Caco-2 (cell line): ENCODE results near the gene CCR8. TPM values are rescaled to one million over a fixed set of nuclear protein-coding genes. Genes with fewer than 3 reads are reported as not detected.
A peak's percentile ranks its signal among the peaks of the same experiment; 100 is the strongest.

Source experiments
- BruUV-seq: library from RNA; stranded (reverse); fragments of 400-500 nt; replicated peaks from 2 replicates; lab custom pipeline; 2021; lab: Mats Ljungman, UMichigan
- CTCF ChIA-PET: fragments of 300-600 bp; sonication (Branson Sonifier 250); formaldehyde crosslinking; loops from one replicate; lab custom pipeline; 2022; ENCODE audit warnings: antibody characterized with exemption; lab: Charles Lee
- POLR2A ChIA-PET: fragments of 300-600 bp; sonication (Branson Sonifier 250); formaldehyde crosslinking; loops from one replicate; lab custom pipeline; 2022; ENCODE audit warnings: antibody characterized with exemption; lab: Charles Lee
- DNase-seq, 2 experiments: peaks; one replicate each; pipeline versions ENCODE4 v3.0.0 to v3.0.0-alpha.2; 2020 to 2022
- H3K27me3 ChIP-seq: replicated peaks from 2 replicates; pipeline ENCODE4 v1.6.0; 2011; ENCODE audit warnings: low read length; ENCODE audit not compliant: control insufficient read depth, insufficient read depth
- H3K36me3 ChIP-seq: 2 replicates; pipeline ENCODE4 v1.5.1; 2011; ENCODE audit warnings: low read length; ENCODE audit not compliant: control insufficient read depth, insufficient read depth
- H3K4me1 ChIP-seq: fragments of 250-450 bp; sonication (Bioruptor Pico); 2 replicates; pipeline ENCODE4 v1.5.1; 2020; ENCODE audit warnings: mild to moderate bottlenecking
- H3K4me3 ChIP-seq: 2 replicates; pipeline ENCODE4 v1.5.1; 2011; ENCODE audit warnings: low read depth, mild to moderate bottlenecking, control low read depth, low read length
- H3K9me3 ChIP-seq: fragments of 250-450 bp; sonication (Bioruptor Pico); 2 replicates; pipeline ENCODE4 v1.5.1; 2020; ENCODE audit warnings: mild to moderate bottlenecking, moderate library complexity
- H3K27ac Mint-ChIP-seq: one replicate; pipeline ENCODE4 v1.8.0; 2022; ENCODE audit warnings: mixed read lengths; ENCODE audit not compliant: unreplicated experiment
- H3K27me3 Mint-ChIP-seq: one replicate; pipeline ENCODE4 v1.8.0; 2022; ENCODE audit warnings: mixed read lengths; ENCODE audit not compliant: insufficient read depth, unreplicated experiment
- H3K36me3 Mint-ChIP-seq: one replicate; pipeline ENCODE4 v1.8.0; 2022; ENCODE audit warnings: mild to moderate bottlenecking, mixed read lengths; ENCODE audit not compliant: insufficient read depth, unreplicated experiment
- H3K4me1 Mint-ChIP-seq: one replicate; pipeline ENCODE4 v1.8.0; 2022; ENCODE audit warnings: low read depth, mixed read lengths; ENCODE audit not compliant: unreplicated experiment
- H3K4me3 Mint-ChIP-seq: one replicate; pipeline ENCODE4 v1.8.0; 2022; ENCODE audit warnings: mild to moderate bottlenecking, moderate library complexity, mixed read lengths; ENCODE audit not compliant: unreplicated experiment
- H3K9me3 Mint-ChIP-seq: one replicate; pipeline ENCODE4 v1.8.0; 2022; ENCODE audit warnings: mixed read lengths; ENCODE audit not compliant: unreplicated experiment
- CTCF ChIP-seq, 2 experiments: fragments of 200-600 bp in 1 of 2; IDR thresholded peaks; 1 replicate in 1 of 2; 2 replicates in 1 of 2; pipeline versions ENCODE4 v1.5.1 to v1.8.0; 2011 to 2022; ENCODE audit warnings: antibody characterized with exemption in 1 of 2, control low read depth in 1 of 2, inconsistent platforms in 1 of 2, low read depth in 1 of 2, low read length in 1 of 2, mild to moderate bottlenecking in 1 of 2, moderate library complexity in 1 of 2; ENCODE audit not compliant: insufficient read depth in 1 of 2, severe bottlenecking in 1 of 2, unreplicated experiment in 1 of 2
- intact Hi-C: fragments of 100-400 bp; cut with micrococcal nuclease; formaldehyde crosslinking; loops from one replicate; pipeline ENCODE4 v1.10.0; 2022; ENCODE audit not compliant: unreplicated experiment
- total RNA-seq: library from RNA; stranded (reverse); gene quantifications from 2 replicates; pipeline ENCODE4 v1.2.3, GENCODE V29; 2022

The CCR8 gene
- total RNA-seq, 1 experiment from 2014 or later = not detected

GRCh38 chr3:39288300-39288808 is 41.2 kb upstream of the CCR8 start:
- no TSS peak for BruUV-seq
- CTCF ChIA-PET = interaction anchor here (0.6 to 3.2 kb wide), 37 partner anchors 8 to 289 kb away, joined by 3 to 132 read pairs (median 5); partner anchors contain the start of genes CX3CR1, GORASP1, TTC21A and XIRP1

DNA sequence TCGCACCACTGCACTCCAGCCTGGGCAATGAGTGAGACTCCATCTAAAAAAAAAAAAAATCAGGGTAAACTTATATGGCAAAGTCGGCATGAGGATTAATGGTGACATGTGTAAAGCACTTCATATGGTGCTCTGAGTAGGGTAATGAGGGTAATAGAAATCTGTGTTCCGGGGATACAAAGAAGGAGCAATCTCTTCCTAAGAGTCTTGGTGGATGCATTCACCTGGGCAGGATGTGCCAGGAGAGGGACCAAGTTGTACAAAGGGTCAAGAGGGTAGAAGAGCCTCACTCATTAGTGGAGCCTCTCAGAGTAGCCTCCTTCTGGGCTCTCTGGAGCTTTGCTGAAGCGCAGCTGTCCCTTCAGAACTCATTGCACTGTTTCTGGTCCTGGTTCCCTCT is 40.4 kb upstream of the CCR8 start:
- intact Hi-C loops = loop anchor here (2.0 kb wide), 1 partner anchor 28 kb away; no protein-coding TSS in a partner anchor
- Histone ChIP-seq H3K36me3 (no peaks in the 10 kb centered on the region), H3K4me1 (peaks cover 17% of the 10 kb centered on the region), H3K4me3 (no peak overlapping the region), H3K27me3 (no peaks in the 10 kb centered on the region), H3K9me3 (no peaks in the 10 kb centered on the region)
- no peak for DNase-seq
- Mint-ChIP-seq H3K4me1 (peaks cover 26% of the 10 kb centered on the region), H3K27me3 (no peaks in the 10 kb centered on the region), H3K9me3 (no peaks in the 10 kb centered on the region), H3K27ac (no peak overlapping the region), H3K4me3 (no peak overlapping the region), H3K36me3 (no peaks in the 10 kb centered on the region)
- no peak for TF ChIP-seq CTCF (IDR thresholded peaks at IDR 0.05; ENCODE audit: insufficient read depth in 1 of 2, low read depth in 1 of 2, low read length in 1 of 2, severe bottlenecking in 1 of 2, unreplicated experiment in 1 of 2)
- ChIA-PET POLR2A (no interaction called here), CTCF (interaction anchor here (0.6 to 3.2 kb wide), 31 partner anchors 8 to 290 kb away, joined by 3 to 132 read pairs (median 5); partner anchors contain the start of genes CX3CR1, GORASP1, TTC21A and XIRP1)
- BruUV-seq = no TSS peak

More at GRCh38 chr3:39288300-39288808, 41.2 kb upstream of the CCR8 start:
- Histone ChIP-seq H3K27me3 (no peaks in the 10 kb centered on the region), H3K4me3 (no peak overlapping the region), H3K4me1 (peaks cover 17% of the 10 kb centered on the region), H3K9me3 (no peaks in the 10 kb centered on the region), H3K36me3 (no peaks in the 10 kb centered on the region)
- peak; percentile 91 to 95 for TF ChIP-seq CTCF (IDR thresholded peaks at IDR 0.05; ENCODE audit: insufficient read depth in 1 of 2, low read depth in 1 of 2, low read length in 1 of 2, severe bottlenecking in 1 of 2, unreplicated experiment in 1 of 2)
- H3K4me1 Mint-ChIP-seq = peaks cover 26% of the 10 kb centered on the region
- no peaks in the 10 kb centered on the region for H3K27me3 Mint-ChIP-seq
- POLR2A ChIA-PET = no interaction called here
- H3K4me3 Mint-ChIP-seq = no peak overlapping the region
- intact Hi-C loops = loop anchor here (1.0 to 2.0 kb wide), 7 partner anchors 28 to 288 kb away; no protein-coding TSS in a partner anchor
- H3K27ac Mint-ChIP-seq = no peak overlapping the region
- H3K36me3 Mint-ChIP-seq = no peaks in the 10 kb centered on the region
- DNase-seq = peak; percentile 91
- no peaks in the 10 kb centered on the region for H3K9me3 Mint-ChIP-seq

- peaks cover 17% of the 10 kb centered on the region for H3K4me1 ChIP-seq
- no peak for TF ChIP-seq CTCF (IDR thresholded peaks at IDR 0.05; ENCODE audit: insufficient read depth in 1 of 2, low read depth in 1 of 2, low read length in 1 of 2, severe bottlenecking in 1 of 2, unreplicated experiment in 1 of 2)
- no peak overlapping the region for H3K4me3 ChIP-seq
- Mint-ChIP-seq H3K4me3 (no peak overlapping the region), H3K36me3 (no peaks in the 10 kb centered on the region), H3K27me3 (no peaks in the 10 kb centered on the region), H3K27ac (peak overlapping the region; percentile 46), H3K4me1 (peaks cover 26% of the 10 kb centered on the region), H3K9me3 (no peaks in the 10 kb centered on the region)
- intact Hi-C loops = no loop called here
- no peaks in the 10 kb centered on the region for H3K36me3 ChIP-seq
- no peaks in the 10 kb centered on the region for H3K27me3 ChIP-seq
- CTCF ChIA-PET = interaction anchor here (1.1 to 4.0 kb wide), 5 partner anchors 88 to 164 kb away, joined by 3 to 17 read pairs (median 11); no protein-coding TSS in a partner anchor
- H3K9me3 ChIP-seq = no peaks in the 10 kb centered on the region
- no TSS peak for BruUV-seq
- DNase-seq = no peak
- POLR2A ChIA-PET = no interaction called here
Measured at GRCh38 chr3:39290255-39290654, 39.3 kb upstream of the CCR8 start.
